HCT116 (cell line): ENCODE data around the gene KPNA4. TPM values are rescaled to one million over a fixed set of nuclear protein-coding genes. Genes with fewer than 3 reads are reported as not detected.

ENCODE experiments used
- ATAC-seq: fragments of 200-7000 bp; cut with Tn5 transposase; 2 replicates; pipeline ENCODE4 v1.9.1; 2020; ENCODE audit warnings: mild to moderate bottlenecking, moderate library complexity
- BruUV-seq: library from RNA; stranded (reverse); fragments of 400-500 nt; replicated peaks from 2 replicates; lab custom pipeline; 2021; lab: Mats Ljungman, UMichigan
- CTCF ChIA-PET: fragments of 300-600 bp; sonication (Branson Sonifier 250); formaldehyde crosslinking; loops from one replicate; lab custom pipeline; 2021; ENCODE audit warnings: antibody characterized with exemption; lab: Charles Lee
- POLR2A ChIA-PET: fragments of 300-600, 350-600 bp; sonication (Branson Sonifier 250); formaldehyde crosslinking; loops from one replicate; lab custom pipeline; 2021; ENCODE audit warnings: antibody characterized with exemption; lab: Charles Lee
- RAD21 ChIA-PET, 2 experiments: fragments of 300-600 bp; sonication (Branson Sonifier 250); formaldehyde crosslinking; loops; one replicate each; lab custom pipeline; 2023; ENCODE audit warnings: low total read pairs in 2 of 2; ENCODE audit not compliant: uncharacterized antibody in 2 of 2, unreplicated experiment in 2 of 2, low non-redundant PET in 1 of 2; lab: Charles Lee
- DNase-seq: peaks from one replicate; pipeline ENCODE4 v3.0.0-alpha.2; 2010; ENCODE audit warnings: low read depth, low spot score
- H2AFZ ChIP-seq: fragments of 200-600 bp; shearing (Covaris generic), sonication (generic); 2 replicates; pipeline ENCODE4 v1.6.1; 2017; ENCODE audit warnings: low read depth, mixed run types, mixed read lengths, antibody characterized with exemption, low read length; ENCODE audit not compliant: poor library complexity, severe bottlenecking
- H3K27ac ChIP-seq: 2 replicates; pipeline ENCODE4 v1.5.1; 2012; ENCODE audit warnings: low read depth, low read length
- H3K27me3 ChIP-seq: fragments of 200-600 bp; sonication (generic); 2 replicates; pipeline ENCODE4 v1.6.1; 2016; ENCODE audit warnings: mixed run types, low read length, mixed read lengths; ENCODE audit not compliant: insufficient read depth
- H3K36me3 ChIP-seq, 2 experiments: fragments of 200-500 bp in 1 of 2; fragments of 200-600 bp in 1 of 2; sonication (Bioruptor generic) in 1 of 2; sonication (generic) in 1 of 2; 2 replicates each; pipeline versions ENCODE4 v1.5.1 to v1.6.1; 2014 to 2016; ENCODE audit warnings: low read length in 2 of 2, inconsistent platforms in 1 of 2, mixed read lengths in 1 of 2, mixed run types in 1 of 2; ENCODE audit not compliant: insufficient read depth in 2 of 2, control insufficient read depth in 1 of 2
- H3K4me1 ChIP-seq, 2 experiments: fragments of 200-600 bp in 1 of 2; sonication (generic) in 1 of 2; 2 replicates each; pipeline versions ENCODE4 v1.5.1 to v1.6.1; 2012 to 2017; ENCODE audit warnings: low read length in 2 of 2, inconsistent platforms in 1 of 2, mild to moderate bottlenecking in 1 of 2, mixed read lengths in 1 of 2, mixed run types in 1 of 2, moderate library complexity in 1 of 2; ENCODE audit not compliant: insufficient read depth in 2 of 2, control insufficient read depth in 1 of 2
- H3K4me2 ChIP-seq: fragments of 200-600 bp; sonication (generic); 2 replicates; pipeline ENCODE4 v1.6.1; 2017; ENCODE audit warnings: mixed run types, low read length, mixed read lengths
- H3K4me3 ChIP-seq, 2 experiments: fragments of 200-600 bp in 1 of 2; sonication (generic) in 1 of 2; replicated peaks in 1 of 2; 2 replicates each; pipeline ENCODE4 v1.5.1; 2011 to 2016; ENCODE audit warnings: low read length in 2 of 2, control low read depth in 1 of 2, low read depth in 1 of 2, mild to moderate bottlenecking in 1 of 2, mixed read lengths in 1 of 2, mixed run types in 1 of 2
- H3K79me2 ChIP-seq: fragments of 200-600 bp; sonication (generic); 2 replicates; pipeline ENCODE4 v1.6.1; 2017; ENCODE audit warnings: mild to moderate bottlenecking, mixed run types, low read length, moderate library complexity, mixed read lengths; ENCODE audit not compliant: insufficient read depth
- H3K9ac ChIP-seq: fragments of 200-600 bp; sonication (generic); 2 replicates; pipeline ENCODE4 v1.6.1; 2016; ENCODE audit warnings: low read length, mixed read lengths
- H3K9me2 ChIP-seq: fragments of 200-600 bp; sonication (generic), shearing (Covaris generic); 2 replicates; pipeline ENCODE4 v1.6.1; 2017; ENCODE audit warnings: mixed run types, mild to moderate bottlenecking, moderate library complexity; ENCODE audit not compliant: insufficient read depth
- H3K9me3 ChIP-seq, 2 experiments: fragments of 200-500 bp in 1 of 2; fragments of 200-600 bp in 1 of 2; sonication (Bioruptor generic) in 1 of 2; sonication (generic) in 1 of 2; 2 replicates each; pipeline ENCODE4 v1.6.1; 2014 to 2017; ENCODE audit warnings: low read length in 2 of 2, mixed read lengths in 2 of 2, inconsistent platforms in 1 of 2, low read depth in 1 of 2, mild to moderate bottlenecking in 1 of 2, mixed run types in 1 of 2, moderate library complexity in 1 of 2; ENCODE audit not compliant: control insufficient read depth in 1 of 2, insufficient read depth in 1 of 2
- H4K20me1 ChIP-seq: fragments of 200-600 bp; sonication (generic), shearing (Covaris generic); 2 replicates; pipeline ENCODE4 v1.6.1; 2017; ENCODE audit warnings: mixed run types, mild to moderate bottlenecking, moderate library complexity; ENCODE audit not compliant: insufficient read depth
- CEBPB ChIP-seq: IDR thresholded peaks from 2 replicates; pipeline ENCODE4 v1.6.1; 2012; ENCODE audit warnings: low read depth
- POLR2A ChIP-seq: IDR thresholded peaks from 2 replicates; pipeline ENCODE4 v1.7.0; 2011; ENCODE audit warnings: borderline replicate concordance; ENCODE audit not compliant: insufficient read depth, insufficient read length; ENCODE audit errors: extremely low read depth
- RAD21 ChIP-seq: IDR thresholded peaks from 2 replicates; pipeline ENCODE4 v1.6.1; 2012; ENCODE audit warnings: low read depth, mild to moderate bottlenecking
- SP1 ChIP-seq: IDR thresholded peaks from 2 replicates; pipeline ENCODE4 v1.6.1; 2012; ENCODE audit warnings: low read depth
- SRF ChIP-seq: IDR thresholded peaks from 2 replicates; pipeline ENCODE4 v1.6.1; 2012; ENCODE audit warnings: low read depth
- ZFX ChIP-seq: fragments of 450-650 bp; IDR thresholded peaks from 2 replicates; pipeline ENCODE4 v1.6.1; 2017
- ZNF274 ChIP-seq: fragments of 200-500 bp; sonication (Bioruptor generic); IDR thresholded peaks from 2 replicates; pipeline ENCODE4 v1.6.1; 2014; ENCODE audit warnings: mild to moderate bottlenecking, low read depth, low read length, inconsistent platforms
- intact Hi-C: fragments of 100-400 bp; cut with micrococcal nuclease; formaldehyde crosslinking; loops from 2 replicates; pipeline ENCODE4 v1.10.0; 2022
- total RNA-seq: library from RNA; stranded (reverse); gene quantifications from one replicate; pipeline ENCODE4 v1.2.1, GENCODE V29; 2021; ENCODE audit not compliant: unreplicated experiment
- TF ChIP-seq, protein P1 (sequence below): IDR thresholded peaks from 2 replicates; pipeline ENCODE4 v1.6.1; 2011; ENCODE audit warnings: mild to moderate bottlenecking, low read length, moderate library complexity; ENCODE audit not compliant: insufficient replicate concordance; ENCODE audit errors: extremely low read depth
- TF ChIP-seq, protein P2 (sequence below), 3 experiments: fragments of 200-600 bp in 1 of 3; sonication (generic) in 1 of 3; IDR thresholded peaks in 2 of 3; conservative IDR thresholded peaks in 1 of 3; 2 replicates each; pipeline ENCODE4 v1.5.1; 2012 to 2017; ENCODE audit warnings: low read depth in 2 of 3, low read length in 2 of 3, antibody characterized with exemption in 1 of 3, borderline replicate concordance in 1 of 3, control low read depth in 1 of 3, mild to moderate bottlenecking in 1 of 3, mixed read lengths in 1 of 3, mixed run types in 1 of 3, moderate library complexity in 1 of 3; ENCODE audit not compliant: insufficient read depth in 1 of 3
- TF ChIP-seq, protein P3 (sequence below): IDR thresholded peaks from 2 replicates; pipeline ENCODE4 v1.6.1; 2012

The KPNA4 gene
- total RNA-seq, 1 experiment from 2014 or later, result 43.1 TPM

DNA sequence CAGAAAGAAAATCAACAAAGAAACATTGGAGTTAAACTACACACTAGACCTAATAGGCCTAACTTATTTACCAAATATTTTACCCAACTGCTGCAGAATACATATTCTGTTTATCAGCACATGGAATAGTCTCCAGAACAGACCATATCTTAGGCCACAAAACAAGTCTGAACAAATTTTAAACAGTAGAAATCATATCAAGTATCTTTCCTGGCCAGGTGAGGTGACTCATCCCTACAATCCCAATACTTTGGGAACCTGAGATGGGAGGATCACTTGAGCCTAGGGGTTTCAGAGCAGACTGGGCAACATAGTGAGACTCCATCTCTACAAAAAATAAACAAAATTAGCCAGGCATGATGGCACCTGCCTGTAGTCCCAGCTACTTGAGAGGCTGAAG lies 18.1 kb upstream of the KPNA4 start:
- CTCF ChIA-PET, result no interaction called here
- Histone ChIP-seq H2AFZ (no peak overlapping the region), H3K4me2 (no peak overlapping the region), H3K9me2 (no peaks in the 10 kb centered on the region), H3K27me3 (no peaks in the 10 kb centered on the region), H3K9ac (no peak overlapping the region), H3K4me3 (no peak overlapping the region), H3K4me1 (no peaks in the 10 kb centered on the region), H3K27ac (no peak overlapping the region), H3K36me3 (no peaks in the 10 kb centered on the region), H4K20me1 (no peaks in the 10 kb centered on the region), H3K9me3 (no peaks in the 10 kb centered on the region), H3K79me2 (no peaks in the 10 kb centered on the region)
- ATAC-seq (no peak), DNase-seq (no peak)
- intact Hi-C loops, result no loop called here
- no TSS peak for BruUV-seq
- RAD21 ChIA-PET, result no interaction called here
- TF ChIP-seq POLR2A, result no peak
- no peak for TF ChIP-seq CEBPB
- TF ChIP-seq RAD21, result no peak
- no peak for TF ChIP-seq ZNF274
- TF ChIP-seq, protein P1, sequence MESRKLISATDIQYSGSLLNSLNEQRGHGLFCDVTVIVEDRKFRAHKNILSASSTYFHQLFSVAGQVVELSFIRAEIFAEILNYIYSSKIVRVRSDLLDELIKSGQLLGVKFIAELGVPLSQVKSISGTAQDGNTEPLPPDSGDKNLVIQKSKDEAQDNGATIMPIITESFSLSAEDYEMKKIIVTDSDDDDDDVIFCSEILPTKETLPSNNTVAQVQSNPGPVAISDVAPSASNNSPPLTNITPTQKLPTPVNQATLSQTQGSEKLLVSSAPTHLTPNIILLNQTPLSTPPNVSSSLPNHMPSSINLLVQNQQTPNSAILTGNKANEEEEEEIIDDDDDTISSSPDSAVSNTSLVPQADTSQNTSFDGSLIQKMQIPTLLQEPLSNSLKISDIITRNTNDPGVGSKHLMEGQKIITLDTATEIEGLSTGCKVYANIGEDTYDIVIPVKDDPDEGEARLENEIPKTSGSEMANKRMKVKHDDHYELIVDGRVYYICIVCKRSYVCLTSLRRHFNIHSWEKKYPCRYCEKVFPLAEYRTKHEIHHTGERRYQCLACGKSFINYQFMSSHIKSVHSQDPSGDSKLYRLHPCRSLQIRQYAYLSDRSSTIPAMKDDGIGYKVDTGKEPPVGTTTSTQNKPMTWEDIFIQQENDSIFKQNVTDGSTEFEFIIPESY, result no peak
- no peak for TF ChIP-seq ZFX
- TF ChIP-seq, protein P2, sequence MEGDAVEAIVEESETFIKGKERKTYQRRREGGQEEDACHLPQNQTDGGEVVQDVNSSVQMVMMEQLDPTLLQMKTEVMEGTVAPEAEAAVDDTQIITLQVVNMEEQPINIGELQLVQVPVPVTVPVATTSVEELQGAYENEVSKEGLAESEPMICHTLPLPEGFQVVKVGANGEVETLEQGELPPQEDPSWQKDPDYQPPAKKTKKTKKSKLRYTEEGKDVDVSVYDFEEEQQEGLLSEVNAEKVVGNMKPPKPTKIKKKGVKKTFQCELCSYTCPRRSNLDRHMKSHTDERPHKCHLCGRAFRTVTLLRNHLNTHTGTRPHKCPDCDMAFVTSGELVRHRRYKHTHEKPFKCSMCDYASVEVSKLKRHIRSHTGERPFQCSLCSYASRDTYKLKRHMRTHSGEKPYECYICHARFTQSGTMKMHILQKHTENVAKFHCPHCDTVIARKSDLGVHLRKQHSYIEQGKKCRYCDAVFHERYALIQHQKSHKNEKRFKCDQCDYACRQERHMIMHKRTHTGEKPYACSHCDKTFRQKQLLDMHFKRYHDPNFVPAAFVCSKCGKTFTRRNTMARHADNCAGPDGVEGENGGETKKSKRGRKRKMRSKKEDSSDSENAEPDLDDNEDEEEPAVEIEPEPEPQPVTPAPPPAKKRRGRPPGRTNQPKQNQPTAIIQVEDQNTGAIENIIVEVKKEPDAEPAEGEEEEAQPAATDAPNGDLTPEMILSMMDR (IDR thresholded peaks at IDR 0.05 in 2 of 3, conservative IDR thresholded peaks at IDR 0.05 in 1 of 3; ENCODE audit: borderline replicate concordance in 1 of 3, insufficient read depth in 1 of 3, low read depth in 2 of 3, low read length in 2 of 3), result no peak
- TF ChIP-seq SRF, result no peak
- TF ChIP-seq SP1, result no peak
- TF ChIP-seq, protein P3, sequence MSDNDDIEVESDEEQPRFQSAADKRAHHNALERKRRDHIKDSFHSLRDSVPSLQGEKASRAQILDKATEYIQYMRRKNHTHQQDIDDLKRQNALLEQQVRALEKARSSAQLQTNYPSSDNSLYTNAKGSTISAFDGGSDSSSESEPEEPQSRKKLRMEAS, result no peak
- POLR2A ChIA-PET, result no interaction called here
